G401.6 (cell line): Measurements from ENCODE around the gene TTC1.
A peak's percentile ranks its signal among the peaks of the same experiment; 100 is the strongest.

Source experiments
- FAIRE-seq: peaks from 2 replicates; lab custom pipeline; 2012; peaks lifted over from hg19 to GRCh38; lab: Jason Lieb, UNC

The TTC1 gene

GRCh38 chr5:160087199-160087598 lies 78.3 kb downstream of the TTC1 start:
- no peak for FAIRE-seq

- peak; percentile 47 for FAIRE-seq
Measured at GRCh38 chr5:160088805-160089204, 79.9 kb downstream of the TTC1 start.

- FAIRE-seq = no peak
Measured at GRCh38 chr5:160089531-160089930, 80.6 kb downstream of the TTC1 start.

- peak; percentile 89 for FAIRE-seq
Measured at GRCh38 chr5:160090059-160090458, 81.1 kb downstream of the TTC1 start.

- FAIRE-seq = no peak
Measured at GRCh38 chr5:160092514-160092913, 83.6 kb downstream of the TTC1 start.

GRCh38 chr5:160092960-160093707 lies 84.2 kb downstream of the TTC1 start:
- FAIRE-seq = no peak

GRCh38 chr5:160096178-160096577 lies 87.2 kb downstream of the TTC1 start:
- FAIRE-seq = no peak

GRCh38 chr5:160097991-160098390 lies 89.1 kb downstream of the TTC1 start:
- no peak for FAIRE-seq

- no peak for FAIRE-seq
Measured at GRCh38 chr5:160105686-160106360, 96.9 kb downstream of the TTC1 start.

- no peak for FAIRE-seq
Measured at GRCh38 chr5:160108124-160108523, 99.2 kb downstream of the TTC1 start.
